GM18519 (cell line): Measurements from ENCODE around the gene FUT9.
"Not testable (repeated sequence)": the region's sequence is repeated elsewhere in the genome, so short reads cannot be mapped to it uniquely, and the experiment has no call there.

Experiments
- ATAC-seq: cut with Tn5 transposase; IDR thresholded peaks from one replicate; pipeline ENCODE4 v1.9.1; 2021; ENCODE audit warnings: mild to moderate bottlenecking, moderate library complexity; ENCODE audit not compliant: unreplicated experiment, low FRiP score

Gene FUT9

DNA sequence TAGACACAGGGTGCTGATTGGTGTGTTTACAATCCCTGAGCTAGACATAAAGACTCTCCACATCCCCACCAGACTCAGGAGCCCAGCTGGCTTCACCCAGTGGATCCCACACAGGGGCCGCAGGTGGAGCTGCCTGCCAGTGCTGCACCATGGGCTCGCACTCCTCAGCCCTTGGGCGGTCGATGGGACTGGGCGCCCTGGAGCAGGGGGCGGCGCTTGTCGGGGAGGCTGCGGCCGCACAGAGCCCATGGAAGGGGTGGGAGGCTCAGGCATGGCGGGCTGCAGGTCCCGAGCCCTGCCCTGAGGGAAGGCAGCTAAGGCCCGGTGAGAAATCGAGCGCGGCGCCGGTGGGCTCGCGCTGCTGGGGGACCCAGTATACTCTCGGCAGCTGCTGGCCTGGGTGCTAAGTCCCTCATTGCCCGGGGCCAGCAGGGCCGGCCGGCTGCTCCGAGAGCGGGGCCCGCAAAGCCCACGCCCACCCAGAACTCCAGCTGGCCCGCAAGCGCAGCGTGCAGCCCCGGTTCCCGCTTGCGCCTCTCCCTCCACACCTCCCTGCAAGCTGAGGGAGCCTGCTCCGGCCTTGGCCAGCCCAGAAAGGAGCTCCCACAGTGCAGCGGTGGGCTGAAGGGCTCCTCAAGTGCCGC is 245.1 kb downstream of the FUT9 start:
- not testable (repeated sequence) for ATAC-seq
